ENCODE results near the gene PCDHA4.
"Not testable (repeated sequence)": the region's sequence is repeated elsewhere in the genome, so short reads cannot be mapped to it uniquely, and the experiment has no call there.

PCDHA4 gene

DNA sequence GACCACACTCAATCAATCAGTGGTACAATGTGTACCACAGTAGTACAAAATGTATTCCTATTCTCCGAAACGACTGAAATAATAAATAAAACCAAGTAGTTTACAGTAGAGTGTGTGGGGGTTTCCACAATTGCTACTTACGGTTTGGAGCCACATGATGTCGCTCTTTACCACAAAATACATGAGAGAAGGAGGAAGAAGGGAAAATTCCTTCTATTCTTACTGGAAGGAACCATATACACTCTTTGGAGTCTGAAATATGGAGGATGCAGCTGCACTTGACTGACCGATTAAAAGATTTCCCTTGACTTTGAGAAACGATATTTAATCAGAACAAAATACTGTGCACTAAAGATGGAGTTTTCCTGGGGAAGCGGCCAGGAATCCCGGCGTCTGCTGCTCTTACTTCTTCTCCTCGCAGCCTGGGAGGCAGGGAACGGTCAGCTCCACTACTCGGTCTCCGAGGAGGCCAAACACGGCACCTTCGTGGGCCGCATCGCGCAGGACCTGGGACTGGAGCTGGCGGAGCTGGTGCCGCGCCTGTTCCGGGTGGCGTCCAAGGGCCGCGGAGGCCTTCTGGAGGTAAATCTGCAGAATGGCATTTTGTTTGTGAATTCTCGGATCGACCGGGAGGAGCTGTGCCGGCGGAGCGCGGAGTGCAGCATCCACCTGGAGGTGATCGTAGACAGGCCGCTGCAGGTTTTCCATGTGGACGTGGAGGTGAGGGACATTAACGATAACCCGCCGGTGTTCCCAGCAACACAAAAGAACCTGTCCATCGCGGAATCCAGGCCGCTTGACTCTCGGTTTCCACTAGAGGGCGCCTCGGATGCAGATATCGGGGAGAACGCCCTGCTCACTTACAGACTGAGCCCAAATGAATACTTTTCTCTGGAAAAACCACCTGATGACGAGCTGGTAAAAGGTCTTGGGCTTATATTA, at the start of gene PCDHA4:
Gene PCDHA4 (plus strand): TSS at position 235 of the 942 bp plus-strand sequence.
- DNase-seq = peak; percentile 13

GRCh38 chr5:140764177-140764973, 42.5 kb upstream of the PCDHA4 start:
- DNase-seq = no peak

DNA sequence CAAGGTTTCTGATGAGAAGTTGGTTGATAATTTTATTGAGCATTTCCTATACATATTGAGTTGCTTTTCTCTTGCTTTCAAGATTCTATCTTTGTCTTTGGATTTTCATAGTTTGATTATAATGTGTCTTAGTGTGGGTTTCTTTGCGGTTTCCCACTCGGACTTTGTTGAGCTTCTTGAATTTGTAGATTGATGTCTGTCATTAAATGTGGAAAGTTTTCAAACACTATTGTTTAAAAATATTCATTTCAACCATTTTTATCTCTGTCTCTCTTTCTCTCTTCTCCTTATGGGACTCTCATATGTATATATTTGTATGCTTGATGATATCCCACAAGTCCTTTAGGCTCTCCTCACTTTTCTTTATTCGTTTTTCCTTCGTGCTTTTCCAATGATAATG, 39.4 kb upstream of the PCDHA4 start:
- DNase-seq = no peak

DNA sequence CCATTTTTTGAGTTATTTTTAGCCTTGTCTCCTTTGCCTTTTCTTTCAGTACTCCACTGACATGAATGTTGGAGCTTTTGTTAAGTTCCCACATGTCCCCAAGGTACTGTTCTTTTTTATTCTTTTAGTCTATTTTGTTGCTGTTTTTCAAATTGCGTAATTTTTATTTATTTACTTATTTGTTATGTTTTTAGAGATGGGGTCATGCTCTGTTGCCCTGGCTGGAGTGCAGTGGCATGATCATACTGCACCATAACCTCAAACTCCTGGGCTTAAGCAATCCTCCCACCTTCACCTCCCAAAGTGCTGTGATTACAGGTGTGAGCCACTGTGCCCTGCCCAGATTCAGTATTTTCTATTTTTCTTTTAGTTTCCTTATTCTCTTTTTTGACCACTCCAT, 26.4 kb upstream of the PCDHA4 start:
- DNase-seq = no peak

- DNase-seq = peak; percentile 7
Measured at GRCh38 chr5:140785905-140786686, 20.8 kb upstream of the PCDHA4 start, which contains the start of gene PCDHA1. Gene PCDHA1, plus strand, starts transcription at chr5:140786140.

GRCh38 chr5:140787422-140787821, 19.4 kb upstream of the PCDHA4 start:
- not testable (repeated sequence) for DNase-seq

DNA sequence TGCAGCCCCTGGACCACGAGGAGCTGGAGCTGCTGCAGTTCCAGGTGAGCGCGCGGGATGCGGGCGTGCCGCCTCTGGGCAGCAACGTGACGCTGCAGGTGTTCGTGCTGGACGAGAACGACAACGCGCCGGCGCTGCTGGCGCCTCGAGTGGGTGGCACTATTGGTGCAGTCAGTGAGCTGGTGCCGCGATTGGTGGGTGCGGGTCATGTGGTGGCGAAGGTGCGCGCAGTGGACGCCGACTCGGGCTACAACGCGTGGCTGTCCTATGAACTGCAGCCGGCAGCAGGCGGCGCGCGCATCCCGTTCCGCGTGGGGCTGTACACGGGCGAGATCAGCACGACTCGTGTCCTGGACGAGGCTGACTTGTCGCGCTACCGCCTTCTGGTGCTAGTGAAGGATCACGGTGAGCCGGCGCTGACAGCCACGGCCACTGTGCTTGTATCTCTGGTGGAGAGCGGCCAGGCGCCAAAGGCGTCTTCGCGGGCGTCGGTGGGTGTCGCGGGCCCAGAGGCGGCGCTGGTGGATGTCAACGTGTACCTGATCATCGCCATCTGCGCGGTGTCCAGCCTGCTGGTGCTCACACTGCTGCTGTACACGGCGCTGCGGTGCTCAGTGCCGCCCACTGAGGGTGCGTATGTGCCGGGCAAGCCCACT, 18.9 kb upstream of the PCDHA4 start:
- DNase-seq = not testable (repeated sequence)

- DNase-seq = no peak
Measured at GRCh38 chr5:140791089-140791488, 15.8 kb upstream of the PCDHA4 start.

DNA sequence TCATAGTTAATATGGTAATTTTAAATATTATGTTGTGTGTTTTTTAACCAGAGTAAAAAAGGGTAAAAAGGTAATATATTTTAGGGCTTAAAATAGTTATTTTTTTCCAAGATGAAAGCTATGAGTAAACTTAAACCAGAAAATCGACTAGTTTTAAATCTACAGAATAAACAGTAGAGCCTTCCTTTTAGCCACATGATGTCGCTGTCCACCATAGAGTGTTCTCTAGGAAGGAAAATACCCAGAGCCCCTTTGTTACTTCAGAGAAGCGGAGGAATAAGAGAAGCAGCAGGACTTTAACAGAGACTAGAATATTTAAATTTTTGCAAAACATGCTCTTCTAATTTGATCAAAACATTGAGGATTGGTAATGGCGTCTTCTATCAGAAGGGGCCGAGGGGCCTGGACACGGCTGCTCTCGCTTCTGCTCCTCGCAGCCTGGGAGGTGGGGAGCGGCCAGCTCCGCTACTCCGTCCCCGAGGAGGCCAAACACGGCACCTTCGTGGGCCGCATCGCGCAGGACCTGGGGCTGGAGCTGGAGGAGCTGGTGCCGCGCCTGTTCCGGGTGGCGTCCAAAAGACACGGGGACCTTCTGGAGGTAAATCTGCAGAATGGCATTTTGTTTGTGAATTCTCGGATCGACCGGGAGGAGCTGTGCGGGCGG, 12.1 kb upstream of the PCDHA4 start, which contains the start of gene PCDHA2:
Gene PCDHA2 (plus strand): TSS at position 258 of the 664 bp plus-strand sequence.
- DNase-seq = peak; percentile 17

DNA sequence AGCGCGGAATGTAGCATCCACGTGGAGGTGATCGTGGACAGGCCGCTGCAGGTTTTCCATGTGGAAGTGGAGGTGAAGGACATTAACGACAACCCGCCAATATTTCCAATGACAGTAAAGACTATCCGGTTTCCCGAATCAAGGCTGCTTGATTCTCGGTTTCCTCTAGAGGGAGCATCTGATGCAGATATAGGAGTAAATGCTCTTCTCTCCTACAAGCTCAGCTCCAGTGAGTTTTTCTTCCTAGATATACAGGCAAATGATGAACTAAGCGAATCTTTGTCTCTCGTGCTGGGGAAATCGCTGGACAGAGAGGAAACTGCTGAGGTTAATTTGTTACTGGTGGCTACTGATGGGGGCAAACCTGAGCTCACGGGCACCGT, 11.6 kb upstream of the PCDHA4 start:
- peak; percentile 20 for DNase-seq

DNA sequence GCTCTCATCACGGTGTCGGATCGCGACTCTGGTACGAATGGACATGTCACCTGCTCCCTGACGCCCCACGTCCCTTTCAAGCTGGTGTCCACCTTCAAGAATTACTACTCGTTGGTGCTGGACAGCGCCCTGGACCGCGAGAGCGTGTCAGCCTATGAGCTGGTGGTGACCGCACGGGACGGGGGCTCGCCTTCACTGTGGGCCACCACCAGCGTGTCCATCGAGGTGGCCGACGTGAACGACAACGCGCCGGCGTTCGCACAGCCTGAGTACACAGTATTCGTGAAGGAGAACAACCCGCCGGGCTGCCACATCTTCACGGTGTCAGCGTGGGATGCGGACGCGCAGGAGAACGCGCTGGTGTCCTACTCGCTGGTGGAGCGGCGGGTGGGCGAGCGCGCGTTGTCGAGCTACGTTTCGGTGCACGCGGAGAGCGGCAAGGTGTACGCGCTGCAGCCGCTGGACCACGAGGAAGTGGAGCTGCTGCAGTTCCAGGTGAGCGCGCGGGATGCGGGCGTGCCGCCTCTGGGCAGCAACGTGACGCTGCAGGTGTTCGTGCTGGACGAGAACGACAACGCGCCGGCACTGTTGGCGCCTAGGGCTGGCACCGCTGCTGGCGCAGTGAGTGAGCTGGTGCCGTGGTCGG, 10.7 kb upstream of the PCDHA4 start:
- DNase-seq = not testable (repeated sequence)

DNA sequence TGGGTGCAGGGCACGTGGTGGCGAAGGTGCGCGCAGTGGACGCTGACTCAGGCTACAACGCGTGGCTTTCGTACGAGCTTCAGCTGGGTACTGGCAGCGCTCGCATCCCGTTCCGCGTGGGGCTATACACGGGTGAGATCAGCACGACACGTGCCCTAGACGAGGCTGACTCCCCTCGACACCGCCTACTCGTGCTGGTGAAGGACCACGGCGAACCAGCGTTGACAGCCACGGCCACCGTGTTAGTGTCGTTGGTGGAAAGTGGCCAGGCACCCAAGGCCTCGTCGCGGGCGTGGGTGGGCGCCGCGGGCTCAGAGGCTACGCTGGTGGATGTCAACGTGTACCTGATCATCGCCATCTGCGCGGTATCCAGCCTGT, 10.2 kb upstream of the PCDHA4 start:
- no peak for DNase-seq

DNA sequence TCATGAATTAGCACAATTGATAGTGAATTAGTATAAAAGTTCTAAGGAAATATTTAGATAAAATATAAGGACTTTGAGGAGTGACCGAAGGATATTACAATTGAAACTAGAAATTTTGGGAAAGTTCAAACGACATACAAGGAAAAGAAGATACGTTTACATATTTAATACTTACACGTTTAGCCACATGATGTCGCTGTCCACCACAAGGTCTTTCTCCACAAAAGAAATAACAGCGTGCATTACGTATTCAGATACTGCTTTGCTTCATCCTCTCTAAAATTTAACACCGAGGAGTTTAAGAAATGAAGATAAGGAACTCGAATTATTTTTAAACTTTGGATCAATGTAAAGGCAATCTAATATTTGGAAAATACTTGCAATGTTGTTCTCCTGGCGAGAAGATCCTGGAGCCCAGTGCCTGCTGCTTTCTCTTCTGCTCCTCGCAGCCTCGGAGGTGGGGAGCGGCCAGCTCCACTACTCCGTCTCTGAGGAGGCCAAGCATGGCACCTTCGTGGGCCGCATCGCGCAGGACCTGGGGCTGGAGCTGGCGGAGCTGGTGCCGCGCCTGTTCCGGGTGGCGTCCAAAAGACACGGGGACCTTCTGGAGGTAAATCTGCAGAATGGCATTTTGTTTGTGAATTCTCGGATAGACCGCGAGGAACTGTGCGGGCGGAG, 5.9 kb upstream of the PCDHA4 start, which contains the start of gene PCDHA3:
Gene PCDHA3 (plus strand): TSS at position 242 of the 678 bp plus-strand sequence.
- DNase-seq = peak; percentile 37

- peak; percentile 4 for DNase-seq
Measured at GRCh38 chr5:140801494-140801841, 5.4 kb upstream of the PCDHA4 start.

GRCh38 chr5:140802381-140802780, 4.5 kb upstream of the PCDHA4 start:
- DNase-seq = not testable (repeated sequence)

DNA sequence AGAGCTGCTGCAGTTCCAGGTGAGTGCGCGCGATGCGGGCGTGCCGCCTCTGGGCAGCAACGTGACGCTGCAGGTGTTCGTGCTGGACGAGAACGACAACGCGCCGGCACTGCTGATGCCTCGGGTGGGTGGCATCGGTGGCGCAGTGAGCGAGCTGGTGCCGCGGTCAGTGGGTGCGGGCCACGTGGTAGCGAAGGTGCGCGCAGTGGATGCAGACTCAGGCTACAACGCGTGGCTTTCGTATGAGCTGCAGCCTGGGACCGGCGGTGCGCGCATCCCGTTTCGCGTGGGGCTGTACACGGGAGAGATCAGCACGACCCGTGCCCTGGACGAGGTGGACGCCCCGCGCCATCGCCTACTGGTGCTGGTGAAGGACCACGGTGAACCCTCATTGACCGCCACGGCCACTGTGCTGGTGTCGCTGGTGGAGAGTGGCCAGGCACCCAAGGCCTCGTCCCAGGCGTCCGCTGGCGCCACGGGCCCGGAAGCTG, 4.0 kb upstream of the PCDHA4 start:
- DNase-seq = no peak

DNA sequence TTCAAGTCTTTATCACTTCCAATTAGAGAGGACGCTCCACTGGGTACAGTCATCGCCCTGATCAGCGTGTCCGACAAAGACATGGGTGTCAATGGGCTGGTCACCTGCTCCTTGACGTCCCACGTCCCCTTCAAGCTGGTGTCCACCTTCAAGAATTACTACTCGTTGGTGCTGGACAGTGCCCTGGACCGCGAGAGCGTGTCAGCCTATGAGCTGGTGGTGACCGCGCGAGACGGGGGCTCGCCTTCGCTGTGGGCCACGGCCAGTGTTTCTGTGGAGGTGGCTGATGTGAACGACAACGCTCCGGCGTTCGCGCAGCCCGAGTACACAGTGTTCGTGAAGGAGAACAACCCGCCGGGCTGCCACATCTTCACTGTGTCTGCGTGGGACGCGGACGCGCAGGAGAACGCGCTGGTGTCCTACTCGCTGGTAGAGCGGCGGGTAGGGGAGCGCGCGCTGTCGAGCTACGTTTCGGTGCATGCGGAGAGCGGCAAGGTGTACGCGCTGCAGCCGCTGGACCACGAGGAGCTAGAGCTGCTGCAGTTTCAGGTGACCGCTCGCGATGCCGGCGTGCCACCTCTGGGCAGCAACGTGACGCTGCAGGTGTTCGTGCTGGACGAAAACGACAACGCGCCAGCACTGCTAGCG, 1.5 kb downstream of the PCDHA4 start:
- not testable (repeated sequence) for DNase-seq

GRCh38 chr5:140808889-140809291, 2.0 kb downstream of the PCDHA4 start:
- no peak for DNase-seq

- peak; percentile 27 for DNase-seq
Measured at GRCh38 chr5:140821375-140822280, 14.8 kb downstream of the PCDHA4 start, which contains the start of gene PCDHA5. Gene PCDHA5, plus strand, starts transcription at chr5:140821613.

Measured in EL (cell line).